Aortic smooth muscle cell (primary cell): ENCODE data around the gene TMC7. TPM values are rescaled to one million over a fixed set of nuclear protein-coding genes. Genes with fewer than 3 reads are reported as not detected.

ENCODE experiments used
- total RNA-seq: library from RNA; depleted of rRNA; stranded (reverse); fragments of >200 nt; gene quantifications from 2 replicates; pipeline ENCODE4 v1.2.3, GENCODE V29; 2014

The TMC7 gene
- total RNA-seq = 0.87 and 1.1 TPM in 2 replicates

DNA sequence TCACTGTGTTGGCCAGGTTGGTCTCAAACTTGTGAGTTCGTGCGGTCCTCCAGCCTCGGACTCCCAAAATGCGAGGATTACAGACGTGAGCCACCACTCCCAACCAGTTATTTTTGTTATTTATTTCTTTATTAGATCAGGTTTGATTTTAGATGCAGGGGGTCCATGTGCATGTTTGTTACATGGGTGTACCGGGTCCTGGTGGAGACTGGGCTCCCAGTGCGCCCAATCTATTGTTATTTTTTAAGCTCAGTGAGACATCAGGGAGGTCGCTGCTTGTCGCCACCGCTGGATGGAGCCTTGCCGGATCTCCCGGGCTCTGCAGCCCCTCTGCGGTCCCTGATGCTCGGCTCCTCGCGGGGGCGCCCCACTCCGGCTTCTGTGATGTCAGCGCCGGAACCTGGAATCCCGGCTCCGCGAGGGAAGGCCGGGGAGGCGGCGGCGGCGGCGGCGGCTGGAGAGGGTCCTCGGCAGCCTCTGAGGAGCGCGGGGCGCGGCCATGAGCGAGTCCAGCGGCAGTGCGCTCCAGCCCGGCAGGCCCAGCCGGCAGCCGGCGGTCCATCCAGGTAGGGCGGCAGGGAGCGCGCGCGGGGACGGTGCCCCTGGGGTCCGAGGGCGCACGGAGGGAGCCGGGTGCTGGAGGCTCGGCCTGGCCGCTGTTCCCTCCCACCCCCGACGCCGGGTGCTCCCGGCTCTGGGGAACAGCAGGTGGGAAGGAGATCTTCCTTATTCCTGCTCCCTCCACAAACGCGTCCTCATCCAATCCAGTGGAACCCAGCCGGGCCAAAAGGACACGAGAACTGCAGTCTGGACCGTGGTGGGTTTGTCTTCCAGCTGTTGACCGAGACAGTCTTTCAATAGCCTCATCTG is at the start of gene TMC7:
Gene TMC7 (plus strand): TSS at position 370 of the 870 bp plus-strand sequence. CDS start 130 bp downstream, at position 500.

DNA sequence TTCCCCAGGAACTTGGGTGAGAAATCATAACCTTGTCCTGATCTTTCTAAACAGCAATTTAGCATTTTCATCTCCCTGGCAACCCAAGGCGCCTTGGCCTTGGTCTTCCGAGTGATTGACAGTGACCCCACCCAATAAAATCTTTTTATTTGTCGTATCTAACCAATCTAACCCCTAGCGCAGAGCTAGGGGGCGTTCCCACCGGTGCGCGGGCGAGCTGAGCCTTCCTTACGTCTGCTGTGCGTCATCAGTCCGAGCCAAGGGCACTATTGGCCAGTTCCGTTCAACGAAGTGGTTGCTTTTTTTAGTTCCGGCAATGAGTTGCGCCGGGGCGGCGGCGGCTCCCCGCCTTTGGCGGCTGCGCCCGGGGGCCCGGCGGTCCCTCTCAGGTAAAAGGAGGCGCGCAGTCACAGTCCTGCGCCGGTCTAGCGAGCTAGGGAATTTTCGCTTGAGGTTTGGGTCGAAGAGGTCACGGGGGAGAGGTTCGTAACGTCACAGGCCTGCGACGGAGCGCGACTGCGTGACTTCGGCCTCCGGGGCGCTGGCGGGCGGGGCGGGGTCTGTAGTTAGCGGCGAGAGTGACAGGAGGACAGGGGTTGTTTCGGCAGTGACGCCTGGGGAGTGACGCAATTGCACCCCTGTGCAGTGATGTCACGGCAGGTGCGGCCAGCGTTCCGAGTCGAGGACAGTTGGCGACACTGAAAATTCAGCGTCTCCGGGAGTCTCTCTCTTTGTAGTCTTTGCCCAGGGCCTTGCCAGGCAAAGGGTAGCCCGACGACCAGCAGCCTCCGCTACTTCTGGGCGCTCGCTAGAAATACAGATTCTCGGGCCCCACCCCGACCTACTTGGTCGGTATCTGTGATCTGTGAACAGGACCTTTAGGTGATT is 83.9 kb downstream of the TMC7 start, which contains the start of gene COQ7:
Gene COQ7 (plus strand): TSS at position 266 of the 888 bp plus-strand sequence. CDS start 51 bp downstream, at position 317.

Other genes starting within 250 kb of the TMC7 start
- gene RPS15A, start 193.6 kb upstream of the TMC7 start, total RNA-seq = 1,508 and 1,598 TPM in 2 replicates
- 325 and 390 TPM in 2 replicates for gene ARL6IP1, start 182.4 kb upstream of the TMC7 start, total RNA-seq
- gene SMG1, start 57.5 kb upstream of the TMC7 start, total RNA-seq = 47.6 and 52.2 TPM in 2 replicates
- gene COQ7, start 83.7 kb downstream of the TMC7 start, total RNA-seq = 21.1 and 22.3 TPM in 2 replicates
- gene ITPRIPL2, start 130.0 kb downstream of the TMC7 start, total RNA-seq = 49.6 and 65.3 TPM in 2 replicates
- 0.26 and 0.50 TPM in 2 replicates for gene SYT17, start 184.3 kb downstream of the TMC7 start, total RNA-seq